ENCODE results near the gene TADA2B. TPM values are rescaled to one million over a fixed set of nuclear protein-coding genes. Genes with fewer than 3 reads are reported as not detected.

TADA2B gene
- total RNA-seq, 1 donor from 2014 or later = 26.9 TPM

DNA sequence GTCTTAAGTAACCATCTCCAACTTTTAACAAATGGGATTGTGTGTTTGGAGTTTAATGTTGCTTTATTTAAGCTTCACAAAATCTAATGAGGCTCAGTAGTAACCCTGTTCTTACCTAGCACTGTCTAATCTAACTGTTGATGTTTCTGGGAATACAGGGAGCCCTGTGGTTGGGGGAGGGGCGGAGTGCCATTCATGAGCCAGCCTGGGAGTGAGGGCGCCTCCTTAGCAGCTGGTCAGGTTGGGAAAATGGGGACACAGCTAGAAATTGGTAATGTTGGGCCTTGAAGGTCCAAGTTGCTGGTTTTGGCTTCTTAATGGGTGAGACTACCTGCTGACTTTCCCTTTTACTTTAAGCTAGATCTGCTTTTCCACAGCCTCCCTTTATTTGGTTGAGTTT lies 22.9 kb upstream of the TADA2B start:
- no peak overlapping the region for H3K4me3 ChIP-seq (ENCODE audit: low read depth, low read length)
- H3K27me3 ChIP-seq (ENCODE audit: control insufficient read depth, insufficient read depth, low read length) = no peaks in the 10 kb centered on the region
- DNase-seq (ENCODE audit: low read depth) = no peak
- TF ChIP-seq, protein P1, sequence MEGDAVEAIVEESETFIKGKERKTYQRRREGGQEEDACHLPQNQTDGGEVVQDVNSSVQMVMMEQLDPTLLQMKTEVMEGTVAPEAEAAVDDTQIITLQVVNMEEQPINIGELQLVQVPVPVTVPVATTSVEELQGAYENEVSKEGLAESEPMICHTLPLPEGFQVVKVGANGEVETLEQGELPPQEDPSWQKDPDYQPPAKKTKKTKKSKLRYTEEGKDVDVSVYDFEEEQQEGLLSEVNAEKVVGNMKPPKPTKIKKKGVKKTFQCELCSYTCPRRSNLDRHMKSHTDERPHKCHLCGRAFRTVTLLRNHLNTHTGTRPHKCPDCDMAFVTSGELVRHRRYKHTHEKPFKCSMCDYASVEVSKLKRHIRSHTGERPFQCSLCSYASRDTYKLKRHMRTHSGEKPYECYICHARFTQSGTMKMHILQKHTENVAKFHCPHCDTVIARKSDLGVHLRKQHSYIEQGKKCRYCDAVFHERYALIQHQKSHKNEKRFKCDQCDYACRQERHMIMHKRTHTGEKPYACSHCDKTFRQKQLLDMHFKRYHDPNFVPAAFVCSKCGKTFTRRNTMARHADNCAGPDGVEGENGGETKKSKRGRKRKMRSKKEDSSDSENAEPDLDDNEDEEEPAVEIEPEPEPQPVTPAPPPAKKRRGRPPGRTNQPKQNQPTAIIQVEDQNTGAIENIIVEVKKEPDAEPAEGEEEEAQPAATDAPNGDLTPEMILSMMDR (IDR thresholded peaks at IDR 0.05; ENCODE audit: insufficient read depth, low read length, poor library complexity, severe bottlenecking) = no peak
- H3K36me3 ChIP-seq (ENCODE audit: control insufficient read depth, insufficient read depth, low read length) = peaks cover 1% of the 10 kb centered on the region

DNA sequence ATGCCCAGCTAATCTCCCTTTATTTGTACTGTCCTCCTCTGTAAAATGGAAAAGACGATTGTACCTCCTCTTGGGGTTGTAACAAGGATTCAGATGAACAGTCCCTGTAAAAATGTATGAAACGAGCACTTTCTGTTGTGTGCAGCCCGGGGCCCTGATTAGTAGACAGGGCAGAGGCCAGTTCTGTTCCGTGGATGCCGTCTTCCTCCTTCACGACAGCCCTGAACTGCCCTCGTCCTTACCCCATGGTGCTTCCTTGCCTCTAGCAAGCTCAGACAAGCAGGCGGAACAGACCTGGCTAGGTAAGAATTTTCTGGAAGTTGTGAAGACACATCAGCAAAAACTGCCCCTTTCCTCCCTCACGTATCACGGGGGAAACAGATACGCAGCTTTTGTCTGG lies 22.3 kb upstream of the TADA2B start:
- TF ChIP-seq, protein P1 (IDR thresholded peaks at IDR 0.05; ENCODE audit: insufficient read depth, low read length, poor library complexity, severe bottlenecking) = no peak
- Histone ChIP-seq H3K36me3 (ENCODE audit: control insufficient read depth, insufficient read depth, low read length) (peaks cover 1% of the 10 kb centered on the region), H3K4me3 (ENCODE audit: low read depth, low read length) (no peak overlapping the region), H3K27me3 (ENCODE audit: control insufficient read depth, insufficient read depth, low read length) (no peaks in the 10 kb centered on the region)
- DNase-seq (ENCODE audit: low read depth) = no peak

DNA sequence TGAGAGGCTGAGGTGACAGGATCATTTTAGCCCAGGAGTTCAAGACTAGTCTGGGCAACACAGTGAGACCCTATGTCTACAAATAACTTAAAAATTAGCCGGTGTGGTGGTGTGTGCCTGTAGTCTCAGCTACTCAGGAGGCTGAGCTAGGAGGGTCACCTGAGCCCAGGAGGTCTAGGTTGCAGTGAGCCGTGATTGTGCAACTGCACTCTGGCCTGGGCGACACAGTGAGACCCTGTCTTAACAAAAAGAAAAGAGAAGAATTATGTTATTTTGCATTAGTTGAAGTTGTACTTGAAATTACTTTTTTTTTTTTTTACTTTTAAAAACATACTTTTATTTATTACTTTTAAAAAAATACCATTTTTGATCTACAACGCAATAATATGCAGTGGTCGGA lies 21.8 kb upstream of the TADA2B start:
- TF ChIP-seq, protein P1 (IDR thresholded peaks at IDR 0.05; ENCODE audit: insufficient read depth, low read length, poor library complexity, severe bottlenecking) = no peak
- no peaks in the 10 kb centered on the region for H3K27me3 ChIP-seq (ENCODE audit: control insufficient read depth, insufficient read depth, low read length)
- DNase-seq (ENCODE audit: low read depth) = no peak
- no peak overlapping the region for H3K4me3 ChIP-seq (ENCODE audit: low read depth, low read length)
- H3K36me3 ChIP-seq (ENCODE audit: control insufficient read depth, insufficient read depth, low read length) = peaks cover 2% of the 10 kb centered on the region

DNA sequence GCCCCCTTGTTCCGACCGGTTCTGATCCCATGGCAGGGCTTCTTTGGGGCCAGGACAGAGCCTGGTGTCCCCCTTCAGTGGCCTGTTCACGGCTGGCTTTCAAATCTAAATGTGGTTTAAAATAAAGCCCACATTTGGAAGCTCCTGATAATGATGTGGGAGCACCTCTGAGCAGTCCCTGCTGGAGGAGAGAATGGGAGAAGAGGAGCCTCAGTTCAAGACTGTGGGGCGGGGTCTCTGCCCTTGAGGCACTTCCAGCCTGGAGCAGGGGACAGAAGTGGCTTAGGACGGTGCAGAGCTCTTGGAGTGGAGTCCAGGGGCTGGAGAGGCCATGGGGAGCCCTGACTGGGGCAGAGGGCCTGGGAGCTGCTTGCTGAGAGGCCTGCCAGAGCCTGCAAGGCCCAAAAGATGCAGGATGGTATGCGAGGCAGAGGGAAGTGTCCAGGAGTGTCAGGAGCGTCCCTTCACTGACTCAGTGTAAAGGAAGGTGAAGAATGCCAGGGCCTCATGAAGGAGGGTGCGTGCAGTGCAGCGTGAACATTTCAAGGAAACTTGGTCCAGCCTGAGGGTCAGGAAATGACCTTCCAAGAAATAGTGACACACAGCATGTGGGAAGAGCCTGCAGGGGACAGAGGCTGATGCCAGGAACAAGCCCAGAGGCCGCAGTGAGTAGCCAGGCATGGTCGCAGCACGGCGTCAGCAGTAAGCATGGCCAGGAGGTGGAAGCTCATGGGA lies 21.1 kb upstream of the TADA2B start:
- Histone ChIP-seq H3K4me3 (ENCODE audit: low read depth, low read length) (no peak overlapping the region), H3K27me3 (ENCODE audit: control insufficient read depth, insufficient read depth, low read length) (no peaks in the 10 kb centered on the region), H3K36me3 (ENCODE audit: control insufficient read depth, insufficient read depth, low read length) (peaks cover 2% of the 10 kb centered on the region)
- DNase-seq (ENCODE audit: low read depth) = peak; percentile 83
- TF ChIP-seq, protein P1 (IDR thresholded peaks at IDR 0.05; ENCODE audit: insufficient read depth, low read length, poor library complexity, severe bottlenecking) = no peak

DNA sequence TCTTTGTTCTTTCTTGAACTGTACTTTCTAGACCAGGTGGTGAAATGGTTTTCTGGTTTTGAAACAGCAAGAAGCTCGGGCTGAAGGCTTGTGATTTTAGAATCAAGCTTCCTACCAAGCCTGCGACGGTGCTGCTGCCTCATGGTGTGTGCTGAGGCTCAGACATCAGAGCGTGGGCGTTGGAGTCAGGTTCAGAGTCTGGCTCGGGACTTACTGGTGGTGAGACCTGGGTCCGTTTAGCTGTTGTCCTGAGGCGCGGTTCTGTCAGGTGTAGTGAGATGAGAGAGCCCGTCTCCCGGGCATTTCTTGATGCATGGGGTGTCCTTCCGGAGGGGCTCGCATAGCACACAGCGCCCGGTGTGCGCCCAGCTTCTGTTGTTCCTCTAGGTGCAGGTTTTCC lies 19.7 kb upstream of the TADA2B start:
- TF ChIP-seq, protein P1 (IDR thresholded peaks at IDR 0.05; ENCODE audit: insufficient read depth, low read length, poor library complexity, severe bottlenecking) = no peak
- Histone ChIP-seq H3K27me3 (ENCODE audit: control insufficient read depth, insufficient read depth, low read length) (no peaks in the 10 kb centered on the region), H3K36me3 (ENCODE audit: control insufficient read depth, insufficient read depth, low read length) (peaks cover 2% of the 10 kb centered on the region), H3K4me3 (ENCODE audit: low read depth, low read length) (no peak overlapping the region)
- no peak for DNase-seq (ENCODE audit: low read depth)

DNA sequence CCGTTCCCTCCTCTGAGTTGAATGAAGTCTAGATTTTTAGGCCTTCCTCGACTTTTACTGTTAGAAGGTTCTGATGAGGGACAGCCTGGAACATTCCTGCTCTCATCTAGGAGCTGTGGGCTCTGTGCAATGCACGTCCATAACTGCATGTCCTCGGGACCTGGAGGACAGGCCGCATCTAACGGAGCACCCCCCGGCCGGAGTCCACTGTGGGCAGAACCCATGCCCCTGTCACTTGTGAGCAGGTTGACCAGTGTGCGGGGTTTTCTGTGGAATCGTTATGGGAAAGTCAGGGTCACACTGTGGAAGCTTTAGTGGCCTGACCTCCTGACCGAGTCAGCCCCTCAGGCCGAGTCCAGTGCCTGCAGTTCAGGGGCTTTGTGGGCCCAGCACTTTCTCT lies 19.3 kb upstream of the TADA2B start:
- DNase-seq (ENCODE audit: low read depth) = no peak
- H3K4me3 ChIP-seq (ENCODE audit: low read depth, low read length) = no peak overlapping the region
- TF ChIP-seq, protein P1 (IDR thresholded peaks at IDR 0.05; ENCODE audit: insufficient read depth, low read length, poor library complexity, severe bottlenecking) = no peak
- H3K36me3 ChIP-seq (ENCODE audit: control insufficient read depth, insufficient read depth, low read length) = peaks cover 2% of the 10 kb centered on the region
- no peaks in the 10 kb centered on the region for H3K27me3 ChIP-seq (ENCODE audit: control insufficient read depth, insufficient read depth, low read length)

Data from kidney epithelial cell (primary cell).